Measurements from ENCODE around the gene TMEM44.

Gene TMEM44, protein sequence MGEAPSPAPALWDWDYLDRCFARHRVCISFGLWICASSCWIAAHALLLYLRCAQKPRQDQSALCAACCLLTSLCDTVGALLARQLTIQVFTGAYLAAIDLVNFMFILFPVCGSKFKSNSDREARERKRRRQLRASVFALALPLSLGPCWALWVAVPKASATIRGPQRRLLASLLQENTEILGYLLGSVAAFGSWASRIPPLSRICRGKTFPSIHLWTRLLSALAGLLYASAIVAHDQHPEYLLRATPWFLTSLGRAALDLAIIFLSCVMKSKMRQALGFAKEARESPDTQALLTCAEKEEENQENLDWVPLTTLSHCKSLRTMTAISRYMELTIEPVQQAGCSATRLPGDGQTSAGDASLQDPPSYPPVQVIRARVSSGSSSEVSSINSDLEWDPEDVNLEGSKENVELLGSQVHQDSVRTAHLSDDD

GRCh38 chr3:194633349-194634004, at the start of gene TMEM44:
Gene TMEM44, minus strand, starts transcription at chr3:194633419. Its CDS starts 204 bp downstream, at chr3:194633215.
- DNase-seq = peak; percentile 91

- DNase-seq = peak; percentile 88
These were observed 49.6 kb upstream of the TMEM44 start for GRCh38 chr3:194682694-194683310.

DNA sequence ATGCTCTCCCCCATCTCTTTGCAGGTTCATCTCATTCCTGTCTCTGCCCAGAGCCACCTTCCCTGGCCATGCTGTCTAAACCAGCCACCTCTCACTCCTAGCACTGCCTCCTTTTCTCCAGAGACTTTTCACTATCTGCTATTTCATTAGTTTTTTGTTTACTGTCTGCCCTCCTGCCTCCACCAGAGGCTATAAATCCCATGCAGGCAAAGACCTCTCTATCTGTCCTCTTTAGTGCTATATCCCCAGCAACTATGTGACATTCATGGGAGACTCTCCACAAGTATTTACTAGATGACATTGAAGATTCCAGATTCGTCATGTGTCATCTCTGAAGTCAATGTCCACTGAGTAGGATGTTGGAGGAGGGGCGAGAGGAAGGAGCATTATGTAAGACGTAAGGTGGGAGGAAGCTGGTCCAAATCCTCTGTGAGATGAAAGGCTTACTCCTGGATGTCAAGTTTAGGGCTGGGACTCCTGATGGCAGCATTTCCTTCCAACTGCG, 49.0 kb upstream of the TMEM44 start:
- no peak for DNase-seq

DNA sequence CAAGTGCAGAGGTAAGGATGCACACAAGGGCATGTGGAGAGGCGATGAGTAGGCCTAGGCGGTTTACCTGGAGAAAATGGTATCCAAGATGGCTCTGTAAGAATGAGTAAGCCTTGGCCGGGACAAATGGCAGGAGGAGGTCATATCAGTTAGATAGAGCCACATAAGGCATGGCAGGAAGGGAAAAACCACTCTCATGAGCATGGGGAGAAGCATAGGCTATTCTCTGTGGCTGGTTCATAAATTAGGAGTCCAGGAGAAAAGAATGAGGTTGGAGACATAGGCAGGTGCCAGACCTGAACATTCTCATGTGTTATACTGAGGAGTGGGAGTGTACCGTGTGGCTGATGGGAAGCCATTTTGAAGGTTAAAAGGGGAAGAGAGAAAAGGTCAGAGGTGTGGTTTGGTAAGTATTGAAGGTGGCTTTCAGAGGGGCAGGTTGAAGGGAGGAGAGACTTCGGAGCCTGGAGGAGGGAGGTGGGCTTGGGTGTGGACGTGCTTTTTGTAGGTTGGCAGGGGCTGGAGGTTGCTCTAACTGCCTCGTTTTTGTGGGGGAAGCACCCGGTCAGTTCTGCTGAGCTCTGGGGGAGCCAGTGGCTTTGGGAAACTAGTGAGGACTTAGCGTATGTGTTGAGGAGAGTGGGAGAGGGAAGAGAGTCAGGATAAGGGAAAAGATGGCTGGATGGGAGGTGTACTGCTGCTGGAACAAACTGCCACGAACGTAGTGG, 47.8 kb upstream of the TMEM44 start:
- DNase-seq = no peak

- no peak for DNase-seq
These were observed 43.3 kb upstream of the TMEM44 start for GRCh38 chr3:194676471-194676870.

DNA sequence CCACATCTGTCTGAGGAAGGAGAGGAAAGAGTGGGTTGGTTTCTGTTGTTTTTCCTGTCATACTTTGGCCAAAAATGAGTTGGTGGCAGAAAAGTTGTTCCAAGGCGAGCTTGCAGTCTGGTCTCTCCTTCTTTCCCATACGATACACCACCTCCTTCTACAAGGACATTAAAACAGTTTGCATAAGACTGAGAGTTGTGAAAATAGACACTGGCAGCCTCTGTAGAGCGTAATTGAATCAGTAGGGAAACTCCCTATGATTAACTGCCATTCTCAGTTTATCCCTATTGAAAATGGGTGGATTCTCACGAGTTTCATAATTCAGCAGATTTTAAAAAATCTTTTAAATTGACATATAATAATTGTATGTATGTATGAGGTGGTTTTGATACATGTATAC, 42.5 kb upstream of the TMEM44 start:
- DNase-seq = no peak

GRCh38 chr3:194675081-194675640, 41.9 kb upstream of the TMEM44 start:
- DNase-seq = no peak

DNA sequence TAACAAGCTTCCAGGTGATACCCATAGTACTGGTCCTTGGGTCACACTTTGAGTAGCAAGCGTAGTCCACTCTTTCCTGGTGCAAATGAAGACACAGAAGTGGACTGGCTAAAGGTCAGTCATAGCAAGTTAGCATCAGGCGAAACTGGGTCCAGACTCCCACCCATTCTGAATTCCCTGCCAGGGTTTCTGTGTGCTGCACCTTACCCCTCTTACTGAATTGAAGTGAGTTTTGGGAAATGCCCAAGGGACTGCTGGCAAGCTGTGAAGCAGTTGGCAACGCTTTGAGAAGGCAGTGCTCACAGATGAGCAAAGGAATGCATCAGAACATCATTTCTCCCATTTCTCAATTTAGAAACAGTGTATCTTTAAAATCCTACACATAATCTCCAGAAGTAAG, 40.5 kb upstream of the TMEM44 start:
- DNase-seq = no peak

DNA sequence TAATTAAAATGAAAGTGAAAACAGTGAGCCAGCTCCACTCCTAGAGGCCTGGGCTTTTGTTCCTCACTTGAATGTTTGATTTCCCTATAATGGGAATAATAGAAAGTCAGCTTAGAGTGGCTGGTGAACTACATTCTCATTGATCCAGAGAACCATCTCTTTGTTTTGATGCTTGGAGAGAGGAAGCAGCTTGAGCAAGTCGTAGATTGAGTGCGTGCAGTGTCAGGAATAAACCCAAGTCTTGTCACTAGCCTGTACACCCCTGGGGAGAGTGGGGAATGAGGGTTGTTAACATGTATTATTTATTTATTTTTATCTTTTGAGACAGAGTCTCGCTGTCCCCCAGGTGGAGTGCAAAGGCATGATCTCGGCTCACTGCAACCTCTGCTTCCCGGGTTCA, 39.7 kb upstream of the TMEM44 start:
- peak; percentile 30 for DNase-seq

- DNase-seq = peak; percentile 100
These were observed 38.9 kb upstream of the TMEM44 start, which contains the start of gene LSG1 for GRCh38 chr3:194671900-194672808. Gene LSG1, minus strand, starts transcription at chr3:194672191. Its CDS starts 29 bp downstream, at chr3:194672162.

DNA sequence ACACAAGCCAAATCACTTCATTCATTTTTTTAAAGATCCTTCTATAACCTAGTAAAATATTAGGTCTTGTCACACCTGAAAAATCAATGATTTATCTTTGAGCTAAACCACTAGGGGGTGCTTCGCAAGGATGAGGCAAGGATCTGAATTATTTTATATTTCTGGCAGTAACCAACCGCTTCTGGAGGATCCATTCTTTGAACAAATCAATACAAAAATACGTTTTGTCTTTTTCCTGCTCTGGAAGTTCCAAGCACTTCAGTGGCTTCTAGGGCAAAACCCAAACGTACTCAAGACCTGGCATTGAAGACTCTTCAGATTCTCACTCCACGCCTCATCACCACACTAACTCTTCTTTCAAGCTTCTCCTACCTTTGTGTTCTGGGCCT, 38.3 kb upstream of the TMEM44 start:
- DNase-seq = peak; percentile 22

GRCh38 chr3:194667363-194667762, 34.1 kb upstream of the TMEM44 start:
- no peak for DNase-seq

DNA sequence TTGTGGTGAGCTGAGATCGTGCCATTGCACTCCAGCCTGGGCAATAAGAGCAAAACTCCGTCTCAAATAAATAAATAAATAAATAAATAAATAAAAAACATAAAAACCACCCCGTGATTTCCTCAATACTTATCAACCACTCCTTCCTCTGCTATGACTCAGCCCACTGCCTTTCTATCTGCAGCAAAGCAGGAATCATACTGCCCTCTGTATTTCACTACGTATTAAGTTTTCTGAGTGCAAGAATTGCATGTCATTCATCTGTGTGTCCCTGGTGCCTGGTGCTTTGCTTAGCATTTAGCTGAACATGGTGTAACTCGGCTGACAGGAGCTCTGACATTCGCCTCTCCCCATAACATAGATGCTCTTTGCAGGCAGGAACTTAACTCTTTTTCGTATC, 31.6 kb upstream of the TMEM44 start:
- DNase-seq = no peak

DNA sequence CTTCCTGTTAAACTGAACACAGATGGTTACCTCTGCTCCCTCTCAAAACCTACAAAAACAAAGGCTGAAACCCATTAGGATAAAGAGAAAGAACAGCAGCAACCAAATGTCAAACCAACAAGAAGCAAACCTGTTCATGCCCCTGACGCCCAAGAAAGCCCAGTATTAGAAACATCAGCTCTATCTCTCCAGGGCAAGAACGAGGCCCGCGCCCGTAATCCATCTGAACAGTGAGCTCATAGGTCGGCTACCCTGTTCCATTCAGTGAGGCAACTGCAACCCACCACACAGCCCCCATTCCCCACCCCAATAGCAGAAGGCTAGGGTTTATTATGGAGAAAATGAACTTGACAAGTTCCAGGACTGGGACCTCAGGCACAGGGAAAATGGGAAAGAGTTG, 28.7 kb upstream of the TMEM44 start:
- no peak for DNase-seq

GRCh38 chr3:194661374-194661773, 28.2 kb upstream of the TMEM44 start:
- DNase-seq = no peak

- DNase-seq = no peak
These were observed 26.6 kb upstream of the TMEM44 start for GRCh38 chr3:194659778-194660177.

DNA sequence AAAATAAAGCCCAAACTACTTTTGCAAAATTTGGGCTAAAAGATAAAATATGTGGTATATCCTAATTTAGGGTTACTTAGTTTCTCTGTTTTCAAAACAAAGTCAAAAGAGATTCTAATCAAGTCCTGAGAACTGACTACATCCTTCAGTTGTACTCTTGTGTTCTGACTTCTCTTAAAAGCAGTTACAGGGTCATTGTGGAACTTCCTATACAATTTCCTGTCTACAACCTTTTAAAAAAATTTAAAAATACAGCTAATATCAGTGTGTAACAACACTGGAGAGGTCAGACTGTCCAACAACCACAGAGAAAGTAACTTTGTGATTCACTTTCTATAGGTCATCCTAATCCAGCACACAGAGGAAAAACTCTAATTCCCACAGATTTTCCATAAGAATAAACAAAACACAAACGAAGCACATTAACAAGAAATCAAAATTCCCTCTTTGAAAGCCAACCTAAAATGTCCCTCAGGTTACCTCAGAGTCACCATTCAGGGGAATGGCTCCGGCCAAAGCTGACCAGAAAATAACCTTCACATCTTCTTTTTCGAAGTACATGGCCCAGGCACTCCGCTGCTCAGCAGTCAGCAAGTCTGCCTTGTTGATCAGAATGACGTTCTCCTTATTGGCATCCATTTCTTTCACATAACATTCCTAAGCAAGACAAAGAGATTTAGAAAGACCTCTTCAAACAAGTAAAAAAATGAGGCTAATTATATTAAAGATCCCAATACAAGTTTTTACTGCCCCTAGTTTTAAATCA, 25.4 kb upstream of the TMEM44 start:
- DNase-seq = no peak

DNA sequence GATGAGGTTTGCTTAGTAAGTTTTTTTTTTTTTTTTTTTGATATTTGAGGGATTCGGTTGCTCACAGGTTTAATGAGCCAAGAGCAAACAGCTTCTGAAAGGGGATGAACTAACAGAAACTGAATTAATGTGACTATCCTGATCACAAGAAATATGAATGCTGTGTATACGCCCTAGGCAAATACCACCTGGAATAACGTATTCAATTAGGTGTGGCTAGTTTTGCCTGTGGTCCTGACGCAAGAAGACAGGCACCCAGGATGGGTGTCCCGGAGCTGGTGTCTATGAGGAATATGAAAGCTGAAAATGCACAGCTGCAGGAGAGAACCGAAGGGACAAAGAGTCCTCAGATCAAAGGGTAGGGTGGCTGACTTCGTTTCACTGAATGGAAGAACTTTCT, 24.2 kb upstream of the TMEM44 start:
- no peak for DNase-seq

GRCh38 chr3:194654443-194654842, 21.2 kb upstream of the TMEM44 start:
- DNase-seq = no peak

GRCh38 chr3:194647747-194648146, 14.5 kb upstream of the TMEM44 start:
- no peak for DNase-seq

DNA sequence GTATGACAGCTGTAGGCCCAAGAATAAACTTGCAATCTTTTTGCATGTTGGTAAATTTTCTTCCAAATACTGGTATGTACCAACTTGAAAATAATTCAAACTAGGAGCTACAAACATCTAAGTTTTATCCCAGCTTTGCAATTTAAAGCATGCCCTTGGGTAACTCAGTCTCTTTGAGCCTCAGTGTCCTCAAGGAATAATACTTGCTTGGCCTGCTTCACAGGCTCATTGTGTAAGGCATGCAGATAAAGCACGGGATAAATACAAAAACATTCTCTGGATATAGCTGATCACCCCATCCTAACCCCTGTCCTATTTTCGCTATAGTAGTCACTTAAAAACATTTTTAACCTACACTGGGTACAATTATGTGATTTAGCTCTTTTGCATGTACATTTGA, 9.6 kb upstream of the TMEM44 start:
- DNase-seq = no peak
